Activated CD4-positive, alpha-beta memory T cell treated with anti-CD3 and anti-CD28 coated beads for 36 hours (primary cell): ENCODE results near the gene MYBBP1A. TPM values are rescaled to one million over a fixed set of nuclear protein-coding genes. Genes with fewer than 3 reads are reported as not detected.

Source experiments
- total RNA-seq, 2 experiments: library from RNA; stranded (reverse); gene quantifications; one replicate each; pipeline ENCODE4 v1.2.3, GENCODE V29; 2021

Gene MYBBP1A
- total RNA-seq, 2 experiments from 2014 or later, result 66.6 to 70.8 TPM

Other genes with a start within 250 kb of the MYBBP1A start
- gene UBE2G1, start 188.7 kb downstream of the MYBBP1A start, total RNA-seq, result 10 to 100 TPM; 54.4 to 57.6 TPM
- 1 to 10 TPM; 6.6 to 6.7 TPM for gene SPNS3, start 121.4 kb downstream of the MYBBP1A start, total RNA-seq
- gene SPNS2, start 56.5 kb downstream of the MYBBP1A start, total RNA-seq, result under 1 TPM; 0.15 to 0.24 TPM
- gene GGT6, start 5.2 kb upstream of the MYBBP1A start, total RNA-seq, result not detected
- gene SMTNL2, start 29.1 kb upstream of the MYBBP1A start, total RNA-seq, result not detected
- gene ALOX15, start 86.3 kb upstream of the MYBBP1A start, total RNA-seq, result not detected
- 100 to 1,000 TPM in 1 of 2 experiments, 10 to 100 TPM in 1; 96.1 to 101 TPM for gene PELP1, start 148.8 kb upstream of the MYBBP1A start, total RNA-seq
- gene ARRB2, start 155.2 kb upstream of the MYBBP1A start, total RNA-seq, result 100 to 1,000 TPM; 210 to 226 TPM
- 10 to 100 TPM; 20.4 to 21.8 TPM for gene MED11, start 176.0 kb upstream of the MYBBP1A start, total RNA-seq
- under 1 TPM; 0.10 to 0.24 TPM for gene ZMYND15, start 184.4 kb upstream of the MYBBP1A start, total RNA-seq
- 1 to 10 TPM; 3.1 to 3.4 TPM for gene CXCL16, start 184.5 kb upstream of the MYBBP1A start, total RNA-seq
- gene TM4SF5, start 216.5 kb upstream of the MYBBP1A start, total RNA-seq, result not detected
- not detected for gene VMO1, start 231.0 kb upstream of the MYBBP1A start, total RNA-seq
- gene GLTPD2, start 233.6 kb upstream of the MYBBP1A start, total RNA-seq, result not detected
- 100 to 1,000 TPM; 165 to 177 TPM for gene PSMB6, start 240.8 kb upstream of the MYBBP1A start, total RNA-seq